ENCODE data around the gene NCS1. TPM values are rescaled to one million over a fixed set of nuclear protein-coding genes. Genes with fewer than 3 reads are reported as not detected.
A peak's percentile ranks its signal among the peaks of the same experiment; 100 is the strongest.

The NCS1 gene
- total RNA-seq, 1 donor from 2014 or later, result 26.6 TPM

DNA sequence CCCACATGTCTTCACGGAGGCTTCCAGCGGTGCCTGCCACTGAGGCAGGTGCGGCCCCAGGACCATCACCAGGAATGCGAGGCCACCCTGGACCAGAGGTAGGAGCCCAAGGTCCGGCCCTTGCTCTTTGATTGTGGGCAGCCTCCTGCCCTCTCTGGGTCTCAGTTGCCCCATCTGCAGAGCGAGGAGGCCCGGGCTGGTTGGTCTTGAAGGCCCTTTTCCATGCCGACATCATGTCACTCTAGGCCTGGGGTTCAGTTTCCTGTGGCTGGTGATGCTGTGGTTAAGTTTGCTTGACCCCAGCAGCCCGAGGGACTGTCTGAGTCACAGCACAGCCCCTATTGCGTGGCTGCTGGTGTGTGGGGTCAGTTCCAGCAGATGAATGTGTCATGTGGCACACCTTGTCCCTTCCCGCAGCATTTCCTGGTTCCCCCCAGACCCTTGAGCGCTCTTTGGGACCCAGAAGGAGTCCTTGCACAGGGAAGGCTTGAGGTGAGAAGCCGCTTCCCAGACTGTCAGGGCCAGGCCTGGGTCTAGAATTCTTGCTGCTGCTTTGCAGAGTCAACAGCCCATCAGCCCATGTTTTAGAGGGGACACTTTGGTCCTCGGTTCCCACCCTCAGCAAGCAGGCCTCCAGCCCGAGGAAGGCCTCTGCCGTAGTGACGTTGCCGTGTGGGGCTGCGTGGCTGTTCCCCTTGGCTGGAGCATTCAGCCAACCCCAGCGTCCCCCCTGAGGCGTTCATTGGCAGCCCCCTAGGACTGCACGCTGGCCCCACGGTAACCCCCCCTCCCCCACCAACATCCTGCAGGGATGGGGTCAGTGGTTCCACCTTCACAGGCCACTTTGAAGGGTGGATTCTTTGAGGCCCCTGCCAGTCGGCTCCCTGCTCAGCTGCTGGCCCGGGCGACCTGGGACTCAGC is 62.4 kb downstream of the NCS1 start:
- TF ChIP-seq, protein P1, sequence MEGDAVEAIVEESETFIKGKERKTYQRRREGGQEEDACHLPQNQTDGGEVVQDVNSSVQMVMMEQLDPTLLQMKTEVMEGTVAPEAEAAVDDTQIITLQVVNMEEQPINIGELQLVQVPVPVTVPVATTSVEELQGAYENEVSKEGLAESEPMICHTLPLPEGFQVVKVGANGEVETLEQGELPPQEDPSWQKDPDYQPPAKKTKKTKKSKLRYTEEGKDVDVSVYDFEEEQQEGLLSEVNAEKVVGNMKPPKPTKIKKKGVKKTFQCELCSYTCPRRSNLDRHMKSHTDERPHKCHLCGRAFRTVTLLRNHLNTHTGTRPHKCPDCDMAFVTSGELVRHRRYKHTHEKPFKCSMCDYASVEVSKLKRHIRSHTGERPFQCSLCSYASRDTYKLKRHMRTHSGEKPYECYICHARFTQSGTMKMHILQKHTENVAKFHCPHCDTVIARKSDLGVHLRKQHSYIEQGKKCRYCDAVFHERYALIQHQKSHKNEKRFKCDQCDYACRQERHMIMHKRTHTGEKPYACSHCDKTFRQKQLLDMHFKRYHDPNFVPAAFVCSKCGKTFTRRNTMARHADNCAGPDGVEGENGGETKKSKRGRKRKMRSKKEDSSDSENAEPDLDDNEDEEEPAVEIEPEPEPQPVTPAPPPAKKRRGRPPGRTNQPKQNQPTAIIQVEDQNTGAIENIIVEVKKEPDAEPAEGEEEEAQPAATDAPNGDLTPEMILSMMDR (IDR thresholded peaks at IDR 0.05; ENCODE audit: insufficient read depth, low read length, severe bottlenecking), result no peak
- FAIRE-seq (no peak), DNase-seq (ENCODE audit: low read depth) (no peak)
- Histone ChIP-seq H3K4me3 (ENCODE audit: low read depth, low read length) (no peak overlapping the region), H3K36me3 (ENCODE audit: control insufficient read depth, insufficient read depth, low read length) (peaks cover 6% of the 10 kb centered on the region), H3K27me3 (ENCODE audit: control insufficient read depth, insufficient read depth, low read length) (no peaks in the 10 kb centered on the region)

GRCh38 chr9:130235558-130236435 is 63.6 kb downstream of the NCS1 start:
- no peak overlapping the region for H3K4me3 ChIP-seq (ENCODE audit: low read depth, low read length)
- H3K36me3 ChIP-seq (ENCODE audit: control insufficient read depth, insufficient read depth, low read length), result peaks cover 6% of the 10 kb centered on the region
- no peak for DNase-seq (ENCODE audit: low read depth)
- no peak for FAIRE-seq
- TF ChIP-seq, protein P1 (IDR thresholded peaks at IDR 0.05; ENCODE audit: insufficient read depth, low read length, severe bottlenecking), result peak; percentile 93
- no peaks in the 10 kb centered on the region for H3K27me3 ChIP-seq (ENCODE audit: control insufficient read depth, insufficient read depth, low read length)

- FAIRE-seq (no peak), DNase-seq (ENCODE audit: low read depth) (no peak)
- TF ChIP-seq, protein P1 (IDR thresholded peaks at IDR 0.05; ENCODE audit: insufficient read depth, low read length, severe bottlenecking), result no peak
- no peaks in the 10 kb centered on the region for H3K27me3 ChIP-seq (ENCODE audit: control insufficient read depth, insufficient read depth, low read length)
- H3K36me3 ChIP-seq (ENCODE audit: control insufficient read depth, insufficient read depth, low read length), result peaks cover 6% of the 10 kb centered on the region
- no peak overlapping the region for H3K4me3 ChIP-seq (ENCODE audit: low read depth, low read length)
Observed at GRCh38 chr9:130236436-130236985, 64.3 kb downstream of the NCS1 start.

DNA sequence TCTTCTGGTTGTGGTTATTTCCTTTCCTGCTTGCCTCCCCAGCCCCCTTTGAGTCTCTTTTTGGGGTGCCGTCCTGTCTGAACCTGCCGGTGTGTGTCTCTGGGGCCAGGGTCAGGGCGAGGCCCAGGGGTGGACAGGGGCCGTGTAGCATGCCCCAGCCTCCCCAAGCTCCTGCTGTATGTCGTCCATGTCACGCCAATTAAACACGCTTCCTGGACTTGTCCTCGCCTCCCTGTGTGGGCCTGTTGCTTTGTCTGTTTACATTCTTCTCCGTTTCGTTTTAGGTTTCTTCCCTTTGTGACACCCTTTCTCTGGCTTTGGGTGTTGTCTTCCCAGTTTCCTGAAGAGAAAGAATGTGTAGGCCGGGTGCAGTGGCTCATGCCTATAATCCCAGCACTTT is 64.9 kb downstream of the NCS1 start:
- no peak for FAIRE-seq
- peak; percentile 85 for DNase-seq (ENCODE audit: low read depth)
- Histone ChIP-seq H3K36me3 (ENCODE audit: control insufficient read depth, insufficient read depth, low read length) (peaks cover 6% of the 10 kb centered on the region), H3K4me3 (ENCODE audit: low read depth, low read length) (no peak overlapping the region), H3K27me3 (ENCODE audit: control insufficient read depth, insufficient read depth, low read length) (no peaks in the 10 kb centered on the region)
- TF ChIP-seq, protein P1 (IDR thresholded peaks at IDR 0.05; ENCODE audit: insufficient read depth, low read length, severe bottlenecking), result no peak

DNA sequence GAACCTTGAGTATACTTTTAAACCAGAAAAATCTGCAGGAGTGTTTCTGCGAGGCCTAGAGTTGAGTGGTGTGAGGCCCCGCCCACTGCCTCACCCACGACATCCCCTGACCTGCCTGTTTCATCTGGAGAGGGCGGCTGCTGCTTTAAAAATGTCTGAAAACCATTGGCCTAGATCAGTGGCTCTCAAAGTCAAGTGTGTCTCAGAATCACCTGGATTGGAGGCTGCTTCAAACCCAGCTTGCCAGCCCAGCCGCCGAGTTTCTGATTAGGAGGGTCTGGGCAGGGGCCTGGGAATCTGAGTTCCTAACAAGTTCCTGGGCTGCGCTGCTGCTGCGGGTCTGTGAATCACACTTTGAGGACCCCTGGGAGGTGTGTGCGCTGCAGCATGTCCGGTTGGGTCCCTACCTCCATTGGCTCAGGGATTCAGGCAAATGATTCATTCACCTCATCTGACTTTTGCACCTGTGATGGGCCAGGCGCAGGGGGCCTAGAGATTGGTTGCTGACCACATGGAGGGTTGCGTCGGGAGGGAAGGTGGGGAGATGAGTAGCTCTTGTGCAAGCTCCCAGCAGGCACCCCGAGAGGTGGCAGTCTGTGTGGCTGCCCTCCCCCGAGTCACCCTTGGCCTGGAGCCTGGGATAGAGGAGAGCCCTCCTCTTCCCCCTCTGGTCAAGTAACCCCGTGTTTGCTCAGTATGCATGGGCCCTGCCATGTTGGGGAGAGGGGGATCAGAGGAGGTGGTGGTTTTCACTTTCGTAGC is 65.7 kb downstream of the NCS1 start:
- Histone ChIP-seq H3K27me3 (ENCODE audit: control insufficient read depth, insufficient read depth, low read length) (no peaks in the 10 kb centered on the region), H3K4me3 (ENCODE audit: low read depth, low read length) (no peak overlapping the region), H3K36me3 (ENCODE audit: control insufficient read depth, insufficient read depth, low read length) (peaks cover 5% of the 10 kb centered on the region)
- DNase-seq (ENCODE audit: low read depth) (peak; percentile 34), FAIRE-seq (no peak)
- TF ChIP-seq, protein P1 (IDR thresholded peaks at IDR 0.05; ENCODE audit: insufficient read depth, low read length, severe bottlenecking), result no peak

All from bronchial epithelial cell (primary cell).